Osteocyte (in vitro differentiated cells): Measurements from ENCODE around the gene DENND1A. TPM values are rescaled to one million over a fixed set of nuclear protein-coding genes. Genes with fewer than 3 reads are reported as not detected.
A peak's percentile ranks its signal among the peaks of the same experiment; 100 is the strongest.

Experiments used
- DNase-seq: peaks from one replicate; pipeline ENCODE4 v3.0.0; 2021; ENCODE audit warnings: mixed read lengths; ENCODE audit not compliant: unreplicated experiment; ENCODE audit errors: extremely low spot score
- H3K27ac Mint-ChIP-seq: one replicate; pipeline ENCODE4 v1.8.0; 2021; ENCODE audit warnings: mild to moderate bottlenecking, mixed read lengths; ENCODE audit not compliant: unreplicated experiment
- H3K27me3 Mint-ChIP-seq: one replicate; pipeline ENCODE4 v1.8.0; 2021; ENCODE audit warnings: mixed read lengths; ENCODE audit not compliant: unreplicated experiment
- H3K36me3 Mint-ChIP-seq: one replicate; pipeline ENCODE4 v1.8.0; 2021; ENCODE audit warnings: mixed read lengths; ENCODE audit not compliant: unreplicated experiment
- H3K4me1 Mint-ChIP-seq: one replicate; pipeline ENCODE4 v1.8.0; 2021; ENCODE audit warnings: mixed read lengths; ENCODE audit not compliant: unreplicated experiment
- H3K4me3 Mint-ChIP-seq: one replicate; pipeline ENCODE4 v1.8.0; 2021; ENCODE audit warnings: mild to moderate bottlenecking, moderate library complexity, mixed read lengths; ENCODE audit not compliant: unreplicated experiment
- H3K9me3 Mint-ChIP-seq: one replicate; pipeline ENCODE4 v1.8.0; 2021; ENCODE audit warnings: mixed read lengths; ENCODE audit not compliant: unreplicated experiment
- total RNA-seq: library from RNA; stranded (reverse); gene quantifications from 2 replicates; pipeline ENCODE4 v1.2.1, GENCODE V29; 2021
- TF ChIP-seq, protein P1 (sequence below): fragments of 200-600 bp; sonication (generic); IDR thresholded peaks from 2 replicates; pipeline ENCODE4 v1.5.0; 2021; ENCODE audit warnings: antibody characterized with exemption, mild to moderate bottlenecking, moderate library complexity

The DENND1A gene
- total RNA-seq, 1 donor from 2014 or later, result 19.8 TPM

DNA sequence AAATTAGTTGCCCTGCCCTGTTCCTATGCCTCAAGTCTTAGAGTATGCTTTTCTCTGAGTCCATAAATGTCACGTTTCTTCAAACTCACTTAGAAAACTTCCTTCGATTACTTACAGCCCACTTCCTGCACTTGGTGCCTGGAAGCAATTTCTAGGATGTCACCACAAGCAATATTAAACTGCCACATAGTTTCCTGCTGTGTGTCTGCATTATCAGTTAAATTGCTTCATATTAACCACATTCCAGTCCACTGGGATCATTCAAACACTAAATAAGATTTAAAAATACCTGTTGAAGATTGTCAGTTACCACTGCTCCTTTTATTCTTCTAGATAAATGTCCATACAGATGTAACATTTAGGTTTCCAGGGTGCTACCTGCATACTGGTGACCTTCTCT lies 4.1 kb downstream of the DENND1A start:
- Mint-ChIP-seq H3K4me1 (peaks cover 54% of the 10 kb centered on the region), H3K4me3 (no peak overlapping the region), H3K9me3 (peaks cover 4% of the 10 kb centered on the region), H3K27me3 (no peaks in the 10 kb centered on the region), H3K27ac (no peak overlapping the region), H3K36me3 (no peaks in the 10 kb centered on the region)
- DNase-seq, result no peak
- TF ChIP-seq, protein P1, sequence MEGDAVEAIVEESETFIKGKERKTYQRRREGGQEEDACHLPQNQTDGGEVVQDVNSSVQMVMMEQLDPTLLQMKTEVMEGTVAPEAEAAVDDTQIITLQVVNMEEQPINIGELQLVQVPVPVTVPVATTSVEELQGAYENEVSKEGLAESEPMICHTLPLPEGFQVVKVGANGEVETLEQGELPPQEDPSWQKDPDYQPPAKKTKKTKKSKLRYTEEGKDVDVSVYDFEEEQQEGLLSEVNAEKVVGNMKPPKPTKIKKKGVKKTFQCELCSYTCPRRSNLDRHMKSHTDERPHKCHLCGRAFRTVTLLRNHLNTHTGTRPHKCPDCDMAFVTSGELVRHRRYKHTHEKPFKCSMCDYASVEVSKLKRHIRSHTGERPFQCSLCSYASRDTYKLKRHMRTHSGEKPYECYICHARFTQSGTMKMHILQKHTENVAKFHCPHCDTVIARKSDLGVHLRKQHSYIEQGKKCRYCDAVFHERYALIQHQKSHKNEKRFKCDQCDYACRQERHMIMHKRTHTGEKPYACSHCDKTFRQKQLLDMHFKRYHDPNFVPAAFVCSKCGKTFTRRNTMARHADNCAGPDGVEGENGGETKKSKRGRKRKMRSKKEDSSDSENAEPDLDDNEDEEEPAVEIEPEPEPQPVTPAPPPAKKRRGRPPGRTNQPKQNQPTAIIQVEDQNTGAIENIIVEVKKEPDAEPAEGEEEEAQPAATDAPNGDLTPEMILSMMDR, result no peak

DNA sequence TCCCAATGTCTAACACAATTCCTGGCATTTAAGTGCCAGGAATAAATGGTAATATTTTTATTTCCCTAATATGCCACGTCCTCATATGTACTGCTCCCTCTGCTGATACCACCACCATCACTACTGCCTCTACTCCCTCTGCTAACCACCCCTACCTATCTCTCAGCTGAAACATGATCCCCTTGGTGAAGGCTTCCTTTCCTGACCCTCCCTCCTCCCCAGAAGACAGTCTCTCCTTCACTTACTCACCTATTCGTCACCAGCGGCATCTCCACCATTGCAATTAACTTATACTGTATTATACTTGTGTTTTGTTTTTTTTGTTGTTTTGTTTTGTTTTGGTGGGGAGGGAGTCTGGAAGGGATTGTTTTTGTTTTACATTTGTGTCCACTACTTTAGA lies 4.8 kb downstream of the DENND1A start:
- no peak overlapping the region for H3K4me3 Mint-ChIP-seq
- H3K27me3 Mint-ChIP-seq, result no peaks in the 10 kb centered on the region
- no peaks in the 10 kb centered on the region for H3K36me3 Mint-ChIP-seq
- peak overlapping the region; percentile 53 for H3K27ac Mint-ChIP-seq
- TF ChIP-seq, protein P1, result no peak
- peaks cover 49% of the 10 kb centered on the region for H3K4me1 Mint-ChIP-seq
- DNase-seq, result no peak
- H3K9me3 Mint-ChIP-seq, result peaks cover 4% of the 10 kb centered on the region

DNA sequence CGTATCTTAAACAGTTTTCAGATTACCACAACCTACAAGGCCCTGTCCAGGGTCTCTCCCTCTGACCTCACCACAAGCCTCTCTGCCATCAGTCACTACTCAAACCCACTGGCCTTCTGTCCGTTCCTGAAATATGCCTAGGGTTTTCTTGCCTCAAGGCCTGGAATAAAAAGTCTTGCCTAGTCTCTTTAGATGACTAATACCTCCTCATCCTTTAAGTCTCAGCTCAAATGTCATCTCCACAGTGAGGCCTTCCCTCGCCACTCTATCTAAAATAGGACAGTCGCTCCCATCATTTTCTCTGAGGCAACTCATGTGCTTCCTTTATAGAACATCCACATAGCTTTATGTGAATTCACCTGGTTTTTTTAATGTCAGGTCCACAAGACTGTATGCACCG lies 5.2 kb downstream of the DENND1A start:
- TF ChIP-seq, protein P1, result no peak
- Mint-ChIP-seq H3K27me3 (no peaks in the 10 kb centered on the region), H3K27ac (no peak overlapping the region), H3K4me1 (peaks cover 49% of the 10 kb centered on the region), H3K36me3 (no peaks in the 10 kb centered on the region), H3K4me3 (no peak overlapping the region), H3K9me3 (peaks cover 4% of the 10 kb centered on the region)
- DNase-seq, result no peak

DNA sequence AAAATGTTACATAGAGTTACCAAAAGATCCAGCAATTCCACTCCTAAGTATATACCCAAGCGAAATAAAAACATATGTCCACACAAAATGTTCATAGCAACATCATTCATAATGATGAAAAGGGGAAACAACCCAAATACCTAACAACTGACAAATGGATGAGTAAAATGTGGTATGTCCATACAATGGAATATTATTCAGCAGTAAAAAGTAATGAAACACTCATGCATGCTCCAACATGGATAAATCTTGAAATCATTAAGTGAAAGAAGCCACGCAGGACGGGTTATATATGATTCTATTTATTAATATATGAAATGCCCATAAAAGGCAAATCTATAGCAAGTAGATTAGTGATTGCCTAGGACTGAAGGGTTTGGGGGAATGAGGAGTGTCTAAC lies 6.0 kb downstream of the DENND1A start:
- Mint-ChIP-seq H3K4me1 (peaks cover 46% of the 10 kb centered on the region), H3K36me3 (no peaks in the 10 kb centered on the region), H3K27ac (no peak overlapping the region), H3K4me3 (no peak overlapping the region), H3K27me3 (no peaks in the 10 kb centered on the region), H3K9me3 (peaks cover 4% of the 10 kb centered on the region)
- TF ChIP-seq, protein P1, result no peak
- DNase-seq, result no peak

DNA sequence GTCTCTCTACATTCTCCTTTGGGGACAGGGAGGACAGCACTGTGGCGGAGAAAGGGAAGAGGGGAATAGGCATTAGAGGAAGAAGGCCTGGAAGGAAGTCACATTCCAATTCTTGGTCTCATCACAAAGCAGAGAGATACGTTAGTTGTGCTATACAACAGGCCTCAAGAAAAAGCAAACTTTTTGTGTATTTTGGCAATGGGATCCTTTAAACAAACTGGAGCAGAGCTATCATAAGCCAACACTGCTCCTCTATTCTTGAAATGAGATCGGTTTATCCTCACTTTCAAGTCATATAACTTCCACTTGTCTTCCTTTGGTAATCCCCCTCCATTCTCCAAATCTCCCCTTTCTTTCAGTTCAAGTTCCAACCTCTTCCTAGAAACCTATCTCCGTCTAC lies 6.5 kb downstream of the DENND1A start:
- no peak overlapping the region for H3K27ac Mint-ChIP-seq

More for the DNA sequence above, 6.5 kb downstream of the DENND1A start:
- TF ChIP-seq, protein P1, result no peak
- DNase-seq, result no peak
- H3K4me1 Mint-ChIP-seq, result peaks cover 41% of the 10 kb centered on the region
- peaks cover 4% of the 10 kb centered on the region for H3K9me3 Mint-ChIP-seq
- H3K36me3 Mint-ChIP-seq, result peaks cover 3% of the 10 kb centered on the region
- no peak overlapping the region for H3K4me3 Mint-ChIP-seq
- H3K27me3 Mint-ChIP-seq, result no peaks in the 10 kb centered on the region
